DOHH2 (cell line): ENCODE data around the gene COL25A1.

Experiments
- CTCF ChIP-seq: fragments of 200-600 bp; sonication (generic); IDR thresholded peaks from one replicate; pipeline ENCODE4 v1.5.1; 2014; ENCODE audit warnings: antibody characterized with exemption, mild to moderate bottlenecking, low read depth, low read length; ENCODE audit not compliant: poor library complexity, severe bottlenecking
- EZH2phosphoT487 ChIP-seq: fragments of 200-600 bp; sonication (generic); IDR thresholded peaks from 2 replicates; pipeline ENCODE4 v1.6.1; 2017; ENCODE audit warnings: borderline replicate concordance, mild to moderate bottlenecking, antibody characterized with exemption, low read length, moderate library complexity, mixed read lengths

GRCh38 chr4:108931926-108932325 is 370.5 kb downstream of the COL25A1 start:
- TF ChIP-seq CTCF (no peak), EZH2phosphoT487 (no peak)
